Stimulated activated naive B cell treated with anti-CD40 and anti-IgM and Interleukin-4, amounts not matched to agents 10 μg/mL and 1 μg/mL and 100 μg/mL, for 72 hours (primary cell): ENCODE data around the gene ANKS1B.

Experiments
- ATAC-seq, 2 donors: fragments of 150-1000 bp; cut with Tn5 transposase; replicated peaks; 2 replicates each; pipeline ENCODE4 v1.10.0; 2021; ENCODE audit warnings: moderate library complexity in 1 of 2
- DNase-seq: peaks from one replicate; pipeline ENCODE4 v3.0.0; 2021
- H3K27ac Mint-ChIP-seq: one replicate; pipeline ENCODE4 v1.8.0; 2022; ENCODE audit warnings: mild to moderate bottlenecking, mixed read lengths
- H3K27me3 Mint-ChIP-seq, 2 donors: one replicate each; pipeline ENCODE4 v1.8.0; 2022; ENCODE audit warnings: mixed read lengths in 2 of 2
- H3K36me3 Mint-ChIP-seq, 2 donors: one replicate each; pipeline ENCODE4 v1.8.0; 2022; ENCODE audit warnings: mixed read lengths in 2 of 2, mild to moderate bottlenecking in 1 of 2
- H3K4me1 Mint-ChIP-seq, 2 donors: one replicate each; pipeline ENCODE4 v1.8.0; 2022; ENCODE audit warnings: mixed read lengths in 2 of 2, mild to moderate bottlenecking in 1 of 2
- H3K4me3 Mint-ChIP-seq, 2 donors: one replicate each; pipeline ENCODE4 v1.8.0; 2022; ENCODE audit warnings: mild to moderate bottlenecking in 2 of 2, mixed read lengths in 2 of 2, moderate library complexity in 1 of 2
- H3K9me3 Mint-ChIP-seq, 2 donors: one replicate each; pipeline ENCODE4 v1.8.0; 2022; ENCODE audit warnings: mixed read lengths in 2 of 2, mild to moderate bottlenecking in 1 of 2

The ANKS1B gene

GRCh38 chr12:99783421-99783820, 201.3 kb downstream of the ANKS1B start:
- Mint-ChIP-seq H3K27ac (no peak overlapping the region), H3K4me1 (no peaks in the 10 kb centered on the region), H3K9me3 (no peaks in the 10 kb centered on the region), H3K36me3 (no peaks in the 10 kb centered on the region), H3K4me3 (no peak overlapping the region), H3K27me3 (no peaks in the 10 kb centered on the region)
- ATAC-seq = no peak
- no peak for DNase-seq

- no peaks in the 10 kb centered on the region for H3K9me3 Mint-ChIP-seq
- no peaks in the 10 kb centered on the region for H3K36me3 Mint-ChIP-seq
- no peaks in the 10 kb centered on the region for H3K27me3 Mint-ChIP-seq
- H3K4me3 Mint-ChIP-seq = no peak overlapping the region
- no peak for DNase-seq
- H3K27ac Mint-ChIP-seq = no peak overlapping the region
- ATAC-seq = no peak
- no peaks in the 10 kb centered on the region for H3K4me1 Mint-ChIP-seq
These were observed 212.5 kb downstream of the ANKS1B start for GRCh38 chr12:99772274-99772673.

- no peak for DNase-seq
- no peak overlapping the region for H3K4me3 Mint-ChIP-seq
- H3K27ac Mint-ChIP-seq = no peak overlapping the region
- H3K27me3 Mint-ChIP-seq = no peaks in the 10 kb centered on the region
- no peak for ATAC-seq
- H3K4me1 Mint-ChIP-seq = no peaks in the 10 kb centered on the region
- H3K36me3 Mint-ChIP-seq = no peaks in the 10 kb centered on the region
- no peaks in the 10 kb centered on the region for H3K9me3 Mint-ChIP-seq
These were observed 213.1 kb downstream of the ANKS1B start for GRCh38 chr12:99771659-99772058.

- Mint-ChIP-seq H3K4me3 (no peak overlapping the region), H3K27me3 (no peaks in the 10 kb centered on the region), H3K27ac (no peak overlapping the region), H3K9me3 (no peaks in the 10 kb centered on the region), H3K4me1 (no peaks in the 10 kb centered on the region), H3K36me3 (no peaks in the 10 kb centered on the region)
- DNase-seq (no peak), ATAC-seq (no peak)
These were observed 215.2 kb downstream of the ANKS1B start for GRCh38 chr12:99769396-99769980.

- no peak overlapping the region for H3K4me3 Mint-ChIP-seq
- ATAC-seq = no peak
- H3K4me1 Mint-ChIP-seq = no peaks in the 10 kb centered on the region
- no peak overlapping the region for H3K27ac Mint-ChIP-seq
- DNase-seq = no peak
- no peaks in the 10 kb centered on the region for H3K9me3 Mint-ChIP-seq
- H3K36me3 Mint-ChIP-seq = no peaks in the 10 kb centered on the region
- no peaks in the 10 kb centered on the region for H3K27me3 Mint-ChIP-seq
These were observed 216.0 kb downstream of the ANKS1B start for GRCh38 chr12:99768758-99769157.

- no peaks in the 10 kb centered on the region for H3K4me1 Mint-ChIP-seq
- ATAC-seq (no peak), DNase-seq (no peak)
- H3K36me3 Mint-ChIP-seq = no peaks in the 10 kb centered on the region
- H3K27me3 Mint-ChIP-seq = no peaks in the 10 kb centered on the region
- no peak overlapping the region for H3K4me3 Mint-ChIP-seq
- H3K9me3 Mint-ChIP-seq = peaks cover 0 to 2% of the 10 kb centered on the region in 2 donors
- no peak overlapping the region for H3K27ac Mint-ChIP-seq
These were observed 216.9 kb downstream of the ANKS1B start for GRCh38 chr12:99767809-99768208.

- Mint-ChIP-seq H3K27ac (no peak overlapping the region), H3K27me3 (no peaks in the 10 kb centered on the region), H3K4me1 (no peaks in the 10 kb centered on the region), H3K4me3 (no peak overlapping the region), H3K36me3 (no peaks in the 10 kb centered on the region), H3K9me3 (peaks cover 0 to 2% of the 10 kb centered on the region in 2 donors)
- ATAC-seq = no peak
- no peak for DNase-seq
These were observed 218.3 kb downstream of the ANKS1B start for GRCh38 chr12:99766408-99766807.

GRCh38 chr12:99765469-99766114, 219.1 kb downstream of the ANKS1B start:
- no peak for DNase-seq
- H3K27ac Mint-ChIP-seq = no peak overlapping the region
- H3K27me3 Mint-ChIP-seq = no peaks in the 10 kb centered on the region
- ATAC-seq = no peak
- no peaks in the 10 kb centered on the region for H3K36me3 Mint-ChIP-seq
- no peaks in the 10 kb centered on the region for H3K4me1 Mint-ChIP-seq
- H3K9me3 Mint-ChIP-seq = peaks cover 0 to 2% of the 10 kb centered on the region in 2 donors
- no peak overlapping the region for H3K4me3 Mint-ChIP-seq

GRCh38 chr12:99759444-99759843, 225.3 kb downstream of the ANKS1B start:
- H3K27ac Mint-ChIP-seq = no peak overlapping the region
- no peak for DNase-seq

GRCh38 chr12:99758997-99759396, 225.7 kb downstream of the ANKS1B start:
- no peak overlapping the region for H3K27ac Mint-ChIP-seq
- H3K9me3 Mint-ChIP-seq = peaks cover 0 to 5% of the 10 kb centered on the region in 2 donors
- H3K27me3 Mint-ChIP-seq = peaks cover 0 to 3% of the 10 kb centered on the region in 2 donors
- H3K4me3 Mint-ChIP-seq = no peak overlapping the region
- ATAC-seq (no peak), DNase-seq (no peak)
- no peaks in the 10 kb centered on the region for H3K4me1 Mint-ChIP-seq
- no peaks in the 10 kb centered on the region for H3K36me3 Mint-ChIP-seq

More at GRCh38 chr12:99759444-99759843, 225.3 kb downstream of the ANKS1B start:
- Mint-ChIP-seq H3K36me3 (no peaks in the 10 kb centered on the region), H3K9me3 (peaks cover 0 to 2% of the 10 kb centered on the region in 2 donors), H3K27me3 (peaks cover 0 to 2% of the 10 kb centered on the region in 2 donors), H3K4me1 (no peaks in the 10 kb centered on the region), H3K4me3 (no peak overlapping the region)
- ATAC-seq = no peak

- H3K27ac Mint-ChIP-seq = no peak overlapping the region
- peaks cover 0 to 3% of the 10 kb centered on the region in 2 donors for H3K27me3 Mint-ChIP-seq
- no peaks in the 10 kb centered on the region for H3K36me3 Mint-ChIP-seq
- ATAC-seq (no peak), DNase-seq (no peak)
- H3K9me3 Mint-ChIP-seq = peaks cover 0 to 5% of the 10 kb centered on the region in 2 donors
- H3K4me3 Mint-ChIP-seq = no peak overlapping the region
- no peaks in the 10 kb centered on the region for H3K4me1 Mint-ChIP-seq
These were observed 232.0 kb downstream of the ANKS1B start for GRCh38 chr12:99752740-99753139.

- Mint-ChIP-seq H3K9me3 (no peaks in the 10 kb centered on the region), H3K27me3 (no peaks in the 10 kb centered on the region), H3K36me3 (no peaks in the 10 kb centered on the region), H3K4me1 (no peaks in the 10 kb centered on the region), H3K27ac (no peak overlapping the region), H3K4me3 (no peak overlapping the region)
- no peak for ATAC-seq
- DNase-seq = no peak
These were observed 238.2 kb downstream of the ANKS1B start for GRCh38 chr12:99746538-99746937.

GRCh38 chr12:99745895-99746294, 238.8 kb downstream of the ANKS1B start:
- Mint-ChIP-seq H3K4me3 (no peak overlapping the region), H3K4me1 (no peaks in the 10 kb centered on the region), H3K27ac (no peak overlapping the region), H3K27me3 (no peaks in the 10 kb centered on the region), H3K36me3 (no peaks in the 10 kb centered on the region), H3K9me3 (peaks cover 0 to 1% of the 10 kb centered on the region in 2 donors)
- no peak for ATAC-seq
- DNase-seq = no peak

- Mint-ChIP-seq H3K4me3 (no peak overlapping the region), H3K27ac (no peak overlapping the region), H3K9me3 (peaks cover 0 to 1% of the 10 kb centered on the region in 2 donors), H3K27me3 (no peaks in the 10 kb centered on the region), H3K36me3 (no peaks in the 10 kb centered on the region), H3K4me1 (no peaks in the 10 kb centered on the region)
- DNase-seq (no peak), ATAC-seq (no peak)
These were observed 239.6 kb downstream of the ANKS1B start for GRCh38 chr12:99745121-99745520.

- no peaks in the 10 kb centered on the region for H3K27me3 Mint-ChIP-seq
- H3K4me3 Mint-ChIP-seq = no peak overlapping the region
- H3K36me3 Mint-ChIP-seq = no peaks in the 10 kb centered on the region
- no peaks in the 10 kb centered on the region for H3K4me1 Mint-ChIP-seq
- no peak for ATAC-seq
- no peak for DNase-seq
- H3K27ac Mint-ChIP-seq = no peak overlapping the region
- peaks cover 4 to 6% of the 10 kb centered on the region in 2 donors for H3K9me3 Mint-ChIP-seq
These were observed 247.9 kb downstream of the ANKS1B start for GRCh38 chr12:99736760-99737269.
